HL-60/S4 (cell line): ENCODE results near the gene TMLHE.
"Not testable (repeated sequence)": the region's sequence is repeated elsewhere in the genome, so short reads cannot be mapped to it uniquely, and the experiment has no call there.

Experiments
- in situ Hi-C: fragments of 300-500 bp; cut with MboI; formaldehyde crosslinking; loops from 2 replicates; pipeline ENCODE4 v1.14.3; 2022; ENCODE audit warnings: low sequenced_read_pairs

Gene TMLHE

DNA sequence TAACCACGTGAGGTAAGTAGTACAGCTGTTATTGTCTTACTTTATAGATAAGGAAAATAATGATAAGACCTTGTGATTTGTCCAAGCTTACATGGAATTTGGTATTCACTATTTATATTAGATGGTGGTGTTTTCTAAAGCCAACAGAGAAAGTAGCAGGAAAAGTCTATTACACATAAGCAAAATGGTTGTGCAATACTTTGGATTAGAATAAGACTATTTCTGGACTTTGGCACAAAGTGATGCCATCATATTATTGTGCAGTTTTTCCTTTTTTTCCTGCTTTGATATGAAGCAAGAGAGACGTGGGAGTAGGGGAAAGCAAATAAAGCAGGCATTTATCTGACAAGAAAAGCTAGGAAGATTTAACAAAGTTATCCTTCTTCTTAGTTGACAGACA is 117.6 kb downstream of the TMLHE start:
- in situ Hi-C loops: not testable (repeated sequence)

- in situ Hi-C loops: not testable (repeated sequence)
These were observed 121.3 kb downstream of the TMLHE start for GRCh38 chrX:155491421-155491820.

DNA sequence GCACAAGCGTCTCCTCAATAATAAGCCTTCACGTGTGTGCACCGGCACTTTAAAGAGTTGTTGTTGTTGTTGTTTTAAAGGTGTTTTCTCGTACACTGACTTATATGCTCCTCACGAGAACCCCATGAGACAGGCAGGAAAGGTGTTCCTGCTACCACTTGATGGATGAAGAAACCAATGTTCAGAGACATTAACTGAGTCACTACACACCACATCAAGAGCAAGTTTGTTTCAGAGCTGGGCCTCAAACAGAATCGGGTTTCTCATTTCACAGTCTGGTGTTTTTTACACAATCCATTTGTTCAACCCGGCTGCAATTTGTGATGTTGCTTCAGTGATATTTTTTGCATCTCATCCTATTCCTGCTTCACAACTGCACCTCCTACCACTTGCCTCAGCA is 135.6 kb downstream of the TMLHE start:
- in situ Hi-C loops: not testable (repeated sequence)

GRCh38 chrX:155466269-155466938 is 146.3 kb downstream of the TMLHE start:
- in situ Hi-C loops: not testable (repeated sequence)

DNA sequence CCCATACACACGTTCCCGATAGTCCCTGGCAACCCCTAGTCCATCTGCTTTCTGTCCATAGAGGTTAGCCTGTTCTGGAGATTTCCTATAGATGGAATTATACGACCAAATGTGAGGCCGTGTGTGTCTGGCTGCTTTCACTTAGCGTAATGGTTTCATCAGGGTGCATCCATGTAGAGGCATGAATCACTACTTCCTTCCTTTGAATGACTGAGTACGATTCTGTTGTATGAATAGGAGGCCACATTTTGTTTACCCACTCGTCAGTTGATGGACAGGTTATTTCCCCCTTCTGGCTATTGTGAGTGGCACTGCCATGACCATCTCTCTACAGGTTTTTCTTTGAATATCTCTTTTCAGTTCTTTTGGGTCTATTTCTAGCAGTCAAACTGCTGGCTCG is 152.3 kb downstream of the TMLHE start:
- in situ Hi-C loops: not testable (repeated sequence)

- in situ Hi-C loops: not testable (repeated sequence)
These were observed 154.3 kb downstream of the TMLHE start, which contains the start of gene F8A3 for GRCh38 chrX:155458471-155458870. Gene F8A3 (minus strand): TSS chrX:155458620. CDS start chrX:155458600, 20 bp downstream.

DNA sequence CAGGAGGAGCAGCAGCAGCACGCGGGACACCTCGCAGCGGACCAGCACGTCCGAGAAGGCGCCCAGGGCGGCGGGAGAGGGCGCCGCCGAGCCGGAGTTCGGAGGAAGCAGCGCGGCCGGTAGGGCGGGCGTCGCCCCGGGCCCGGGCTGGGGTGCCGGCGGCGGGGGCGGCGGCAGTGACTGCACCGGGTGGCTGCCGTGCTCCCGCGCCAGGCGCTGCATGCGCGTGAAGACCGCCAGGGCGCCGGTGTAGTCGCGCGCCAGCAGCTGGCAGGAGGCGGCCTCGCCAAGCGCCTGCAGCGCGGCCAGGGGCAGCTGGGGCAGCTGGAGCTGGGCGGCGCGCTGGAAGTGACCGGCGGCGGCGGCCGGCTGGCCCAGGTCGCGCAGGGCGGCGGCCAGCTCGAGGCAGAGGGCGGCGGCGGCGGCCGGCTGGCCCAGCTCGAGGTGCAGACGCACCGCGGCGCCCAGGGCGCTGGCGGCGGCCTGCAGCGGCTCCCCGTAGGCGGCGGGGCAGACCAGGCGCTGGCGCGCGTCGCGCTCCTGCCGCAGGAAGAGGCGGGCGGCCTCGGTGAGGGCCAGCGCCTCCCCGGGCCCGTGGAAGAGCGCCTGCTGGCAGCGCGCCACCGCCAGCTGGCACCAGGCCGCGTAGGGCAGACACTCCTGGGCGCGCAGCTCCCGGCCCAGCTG is 154.8 kb downstream of the TMLHE start:
- in situ Hi-C loops: not testable (repeated sequence)

GRCh38 chrX:155441097-155441496 is 171.7 kb downstream of the TMLHE start:
- in situ Hi-C loops: no loop called here
